ENCODE measurements around the gene ZC3HAV1L. TPM values are rescaled to one million over a fixed set of nuclear protein-coding genes. Genes with fewer than 3 reads are reported as not detected.

The ZC3HAV1L gene
- total and polyA plus RNA-seq, 2 experiments from 2014 or later, result 2.0 to 11.3 TPM

GRCh38 chr7:139018910-139019309 is 16.9 kb downstream of the ZC3HAV1L start:
- no peaks in the 10 kb centered on the region for H3K9me3 Mint-ChIP-seq
- no peaks in the 10 kb centered on the region for H3K27me3 ChIP-seq (ENCODE audit: insufficient read depth)
- 0 out of 2 replicates have a peak, but pooled peaks cover 5% of the 10 kb centered on the region for H3F3A ChIP-seq (replicated peaks; ENCODE audit: low read depth)
- ATAC-seq (no peak; the same call in 2 of the 3 replicates), DNase-seq (ENCODE audit: low spot score) (no peak)
- no peak overlapping the region for H3K4me3 Mint-ChIP-seq
- no peak overlapping the region for H3K4me3 ChIP-seq
- H3K4me2 ChIP-seq, result no peak overlapping the region
- H3K27ac ChIP-seq (ENCODE audit: low read depth), result no peak overlapping the region; the same call in 1 of the 2 replicates
- peaks cover 7% of the 10 kb centered on the region; the same call in 2 of the 3 replicates for H3K36me3 Mint-ChIP-seq (ENCODE audit: low read depth)
- no peaks in the 10 kb centered on the region for H3K36me3 ChIP-seq (ENCODE audit: insufficient read depth)
- no peak for TF ChIP-seq JUNB (IDR thresholded peaks at IDR 0.05; ENCODE audit: unreplicated experiment)
- no peak for TF ChIP-seq STAT1 (IDR thresholded peaks at IDR 0.05; ENCODE audit: unreplicated experiment)
- no peak for TF ChIP-seq EZH2phosphoT487 (IDR thresholded peaks at IDR 0.05; ENCODE audit: unreplicated experiment)
- TF ChIP-seq ZNF331 (CRISPR knock-in tag; IDR thresholded peaks at IDR 0.05; ENCODE audit: low read depth), result no peak
- TF ChIP-seq ZNF114 (CRISPR knock-in tag; IDR thresholded peaks at IDR 0.05), result no peak
- TF ChIP-seq, protein P1, sequence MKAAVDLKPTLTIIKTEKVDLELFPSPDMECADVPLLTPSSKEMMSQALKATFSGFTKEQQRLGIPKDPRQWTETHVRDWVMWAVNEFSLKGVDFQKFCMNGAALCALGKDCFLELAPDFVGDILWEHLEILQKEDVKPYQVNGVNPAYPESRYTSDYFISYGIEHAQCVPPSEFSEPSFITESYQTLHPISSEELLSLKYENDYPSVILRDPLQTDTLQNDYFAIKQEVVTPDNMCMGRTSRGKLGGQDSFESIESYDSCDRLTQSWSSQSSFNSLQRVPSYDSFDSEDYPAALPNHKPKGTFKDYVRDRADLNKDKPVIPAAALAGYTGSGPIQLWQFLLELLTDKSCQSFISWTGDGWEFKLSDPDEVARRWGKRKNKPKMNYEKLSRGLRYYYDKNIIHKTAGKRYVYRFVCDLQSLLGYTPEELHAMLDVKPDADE (IDR thresholded peaks at IDR 0.05), result no peak
- TF ChIP-seq, protein P2, sequence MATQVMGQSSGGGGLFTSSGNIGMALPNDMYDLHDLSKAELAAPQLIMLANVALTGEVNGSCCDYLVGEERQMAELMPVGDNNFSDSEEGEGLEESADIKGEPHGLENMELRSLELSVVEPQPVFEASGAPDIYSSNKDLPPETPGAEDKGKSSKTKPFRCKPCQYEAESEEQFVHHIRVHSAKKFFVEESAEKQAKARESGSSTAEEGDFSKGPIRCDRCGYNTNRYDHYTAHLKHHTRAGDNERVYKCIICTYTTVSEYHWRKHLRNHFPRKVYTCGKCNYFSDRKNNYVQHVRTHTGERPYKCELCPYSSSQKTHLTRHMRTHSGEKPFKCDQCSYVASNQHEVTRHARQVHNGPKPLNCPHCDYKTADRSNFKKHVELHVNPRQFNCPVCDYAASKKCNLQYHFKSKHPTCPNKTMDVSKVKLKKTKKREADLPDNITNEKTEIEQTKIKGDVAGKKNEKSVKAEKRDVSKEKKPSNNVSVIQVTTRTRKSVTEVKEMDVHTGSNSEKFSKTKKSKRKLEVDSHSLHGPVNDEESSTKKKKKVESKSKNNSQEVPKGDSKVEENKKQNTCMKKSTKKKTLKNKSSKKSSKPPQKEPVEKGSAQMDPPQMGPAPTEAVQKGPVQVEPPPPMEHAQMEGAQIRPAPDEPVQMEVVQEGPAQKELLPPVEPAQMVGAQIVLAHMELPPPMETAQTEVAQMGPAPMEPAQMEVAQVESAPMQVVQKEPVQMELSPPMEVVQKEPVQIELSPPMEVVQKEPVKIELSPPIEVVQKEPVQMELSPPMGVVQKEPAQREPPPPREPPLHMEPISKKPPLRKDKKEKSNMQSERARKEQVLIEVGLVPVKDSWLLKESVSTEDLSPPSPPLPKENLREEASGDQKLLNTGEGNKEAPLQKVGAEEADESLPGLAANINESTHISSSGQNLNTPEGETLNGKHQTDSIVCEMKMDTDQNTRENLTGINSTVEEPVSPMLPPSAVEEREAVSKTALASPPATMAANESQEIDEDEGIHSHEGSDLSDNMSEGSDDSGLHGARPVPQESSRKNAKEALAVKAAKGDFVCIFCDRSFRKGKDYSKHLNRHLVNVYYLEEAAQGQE (IDR thresholded peaks at IDR 0.05; ENCODE audit: unreplicated experiment), result no peak
- no peak for TF ChIP-seq NANOG (IDR thresholded peaks at IDR 0.05; ENCODE audit: borderline replicate concordance)
- H3K9me2 ChIP-seq (ENCODE audit: insufficient read depth), result no peaks in the 10 kb centered on the region
- peaks cover 9% of the 10 kb centered on the region; the same call in 2 of the 3 replicates for H3K4me1 Mint-ChIP-seq
- no peaks in the 10 kb centered on the region; the same call in 1 of the 2 replicates for H3K4me1 ChIP-seq (ENCODE audit: insufficient read depth)
- no peak overlapping the region for H3K27ac Mint-ChIP-seq
- H4K20me1 ChIP-seq (replicated peaks; ENCODE audit: insufficient read depth), result no peaks in the 10 kb centered on the region
- no peak overlapping the region for H2AFZ ChIP-seq
- H3K79me2 ChIP-seq (replicated peaks; ENCODE audit: insufficient read depth), result no peaks in the 10 kb centered on the region
- peaks cover 14% of the 10 kb centered on the region for H3K27me3 Mint-ChIP-seq (ENCODE audit: insufficient read depth, low read depth, poor library complexity)

DNA sequence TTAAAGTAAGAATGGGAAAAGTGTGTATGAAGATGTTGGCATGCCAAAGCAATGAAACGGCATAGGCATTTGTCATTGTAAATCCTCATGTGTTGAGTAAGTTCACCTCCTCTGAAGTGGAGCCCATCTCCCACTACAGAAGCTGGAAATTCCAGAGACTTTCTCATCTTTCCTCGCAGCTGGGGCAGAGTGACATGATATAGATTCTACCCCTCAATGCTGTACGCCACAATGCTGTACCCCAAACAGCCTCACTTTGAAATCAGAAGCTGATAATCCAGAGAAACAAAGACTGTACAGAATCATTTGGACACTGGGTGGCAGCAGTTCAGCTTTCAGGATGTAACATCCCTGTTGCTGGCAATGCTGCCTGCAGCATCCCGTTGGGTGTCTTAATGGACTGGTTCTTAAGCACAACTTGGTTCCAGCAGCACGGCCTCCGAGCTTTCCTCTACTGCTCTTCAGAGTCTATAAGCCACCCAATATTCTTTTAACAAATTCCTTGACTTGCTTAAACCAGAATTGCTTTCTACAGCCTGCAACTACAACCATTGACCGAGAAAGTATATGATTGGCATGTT is 18.8 kb downstream of the ZC3HAV1L start:
- H3K4me3 ChIP-seq, result no peak overlapping the region
- ATAC-seq, result peak; percentile 89
- no peak overlapping the region for H3K4me3 Mint-ChIP-seq
- H3K36me3 Mint-ChIP-seq (ENCODE audit: low read depth), result peaks cover 4% of the 10 kb centered on the region; the same call in 2 of the 3 replicates
- peaks cover 15% of the 10 kb centered on the region; the same call in 2 of the 3 replicates for H3K4me1 Mint-ChIP-seq
- H2AFZ ChIP-seq, result no peak overlapping the region
- no peaks in the 10 kb centered on the region for H3K79me2 ChIP-seq (replicated peaks; ENCODE audit: insufficient read depth)
- peak; percentile 79 for DNase-seq (ENCODE audit: low spot score)
- H3K36me3 ChIP-seq (ENCODE audit: insufficient read depth), result no peaks in the 10 kb centered on the region
- peaks cover 14% of the 10 kb centered on the region for H3K27me3 Mint-ChIP-seq (ENCODE audit: insufficient read depth, low read depth, poor library complexity)
- no peaks in the 10 kb centered on the region for H3K9me3 Mint-ChIP-seq
- H3K27me3 ChIP-seq (ENCODE audit: insufficient read depth), result no peaks in the 10 kb centered on the region
- H3K27ac ChIP-seq (ENCODE audit: low read depth), result no peak overlapping the region
- 0 out of 2 replicates have a peak, but pooled peaks cover 5% of the 10 kb centered on the region for H3F3A ChIP-seq (replicated peaks; ENCODE audit: low read depth)
- no peak overlapping the region for H3K27ac Mint-ChIP-seq
- H4K20me1 ChIP-seq (replicated peaks; ENCODE audit: insufficient read depth), result no peaks in the 10 kb centered on the region; the same call in 1 of the 2 replicates
- no peak overlapping the region for H3K4me2 ChIP-seq
- H3K4me1 ChIP-seq (ENCODE audit: insufficient read depth), result no peaks in the 10 kb centered on the region; the same call in 1 of the 2 replicates
- no peaks in the 10 kb centered on the region for H3K9me2 ChIP-seq (ENCODE audit: insufficient read depth)
- TF ChIP-seq, protein P3, sequence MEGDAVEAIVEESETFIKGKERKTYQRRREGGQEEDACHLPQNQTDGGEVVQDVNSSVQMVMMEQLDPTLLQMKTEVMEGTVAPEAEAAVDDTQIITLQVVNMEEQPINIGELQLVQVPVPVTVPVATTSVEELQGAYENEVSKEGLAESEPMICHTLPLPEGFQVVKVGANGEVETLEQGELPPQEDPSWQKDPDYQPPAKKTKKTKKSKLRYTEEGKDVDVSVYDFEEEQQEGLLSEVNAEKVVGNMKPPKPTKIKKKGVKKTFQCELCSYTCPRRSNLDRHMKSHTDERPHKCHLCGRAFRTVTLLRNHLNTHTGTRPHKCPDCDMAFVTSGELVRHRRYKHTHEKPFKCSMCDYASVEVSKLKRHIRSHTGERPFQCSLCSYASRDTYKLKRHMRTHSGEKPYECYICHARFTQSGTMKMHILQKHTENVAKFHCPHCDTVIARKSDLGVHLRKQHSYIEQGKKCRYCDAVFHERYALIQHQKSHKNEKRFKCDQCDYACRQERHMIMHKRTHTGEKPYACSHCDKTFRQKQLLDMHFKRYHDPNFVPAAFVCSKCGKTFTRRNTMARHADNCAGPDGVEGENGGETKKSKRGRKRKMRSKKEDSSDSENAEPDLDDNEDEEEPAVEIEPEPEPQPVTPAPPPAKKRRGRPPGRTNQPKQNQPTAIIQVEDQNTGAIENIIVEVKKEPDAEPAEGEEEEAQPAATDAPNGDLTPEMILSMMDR (conservative IDR thresholded peaks at IDR 0.05; ENCODE audit: low read depth in 2 of 2), result peak; percentile 64 to 83

Data from GM23338 (cell line).